Body of pancreas (tissue), 4 donors: ENCODE results near the gene ALDH7A1.

Experiments
- CTCF ChIP-seq, 7 experiments: fragments of 450-650 bp in 4 of 7; fragments of 200-600 bp in 3 of 7; sonication (generic) in 3 of 7; IDR thresholded peaks; one replicate each; pipeline ENCODE4 v1.5.1; 2016 to 2019; ENCODE audit warnings: antibody characterized with exemption in 7 of 7
- POLR2A ChIP-seq, 3 donors: fragments of 450-650 bp; IDR thresholded peaks; one replicate each; pipeline ENCODE4 v1.6.1; 2016; ENCODE audit warnings: antibody characterized with exemption in 3 of 3, mild to moderate bottlenecking in 2 of 3

GRCh38 chr5:126488443-126489065 lies 106.5 kb downstream of the ALDH7A1 start:
- TF ChIP-seq CTCF (IDR thresholded peaks at IDR 0.05) (no peak), POLR2A (IDR thresholded peaks at IDR 0.05) (no peak)
